SK-N-SH (cell line): ENCODE data around the gene PEX3. TPM values are rescaled to one million over a fixed set of nuclear protein-coding genes. Genes with fewer than 3 reads are reported as not detected.

Experiments used
- CTCF ChIA-PET: fragments of 300-600, 350-600 bp; formaldehyde crosslinking; extraction: SDS; loops from one replicate; lab custom pipeline; 2021; lab: Yijun Ruan, JAX
- POLR2A ChIA-PET: fragments of 350-600 bp; sonication (Branson Sonifier 250); formaldehyde crosslinking; extraction: SDS; loops from one replicate; lab custom pipeline; 2020; ENCODE audit warnings: antibody characterized with exemption, inconsistent platforms; lab: Yijun Ruan, JAX
- DNase-seq: peaks from one replicate; pipeline ENCODE4 v3.0.0; 2012
- H2AFZ ChIP-seq: fragments of 200-600 bp; sonication (generic); 2 replicates; pipeline ENCODE4 v1.8.1; 2016; ENCODE audit warnings: antibody characterized with exemption, mild to moderate bottlenecking, low read depth
- H3F3A ChIP-seq: fragments of 200-600 bp; sonication (generic); replicated peaks from 2 replicates; pipeline ENCODE3; 2016; ENCODE audit warnings: antibody characterized with exemption, mild to moderate bottlenecking; ENCODE audit not compliant: insufficient read depth
- H3K27ac ChIP-seq, 2 experiments: fragments of 200-500 bp in 1 of 2; fragments of 200-600 bp in 1 of 2; sonication (Bioruptor generic) in 1 of 2; sonication (generic), shearing (Covaris generic) in 1 of 2; 2 replicates each; pipeline versions ENCODE4 v1.5.1 to v1.6.1; 2014 to 2016; ENCODE audit warnings: low read depth in 2 of 2, inconsistent platforms in 1 of 2, low read length in 1 of 2, mild to moderate bottlenecking in 1 of 2, mixed read lengths in 1 of 2
- H3K27me3 ChIP-seq: fragments of 200-600 bp; sonication (generic), shearing (Covaris generic); 2 replicates; pipeline ENCODE4 v1.6.1; 2016; ENCODE audit warnings: mixed run types; ENCODE audit not compliant: insufficient read depth
- H3K36me3 ChIP-seq, 2 experiments: fragments of 200-500 bp in 1 of 2; fragments of 200-600 bp in 1 of 2; sonication (Bioruptor generic) in 1 of 2; sonication (generic) in 1 of 2; replicated peaks in 1 of 2; 2 replicates each; pipeline versions ENCODE3 to v1.5.1; 2014 to 2016; ENCODE audit warnings: low read length in 1 of 2, mild to moderate bottlenecking in 1 of 2; ENCODE audit not compliant: insufficient read depth in 2 of 2, control insufficient read depth in 1 of 2
- H3K4me1 ChIP-seq, 2 experiments: fragments of 200-500 bp in 1 of 2; fragments of 200-600 bp in 1 of 2; sonication (Bioruptor generic) in 1 of 2; sonication (generic), shearing (Covaris generic) in 1 of 2; 2 replicates each; pipeline versions ENCODE4 v1.5.1 to v1.6.1; 2014 to 2016; ENCODE audit warnings: low read depth in 1 of 2, low read length in 1 of 2, mixed run types in 1 of 2; ENCODE audit not compliant: insufficient read depth in 2 of 2, control insufficient read depth in 1 of 2
- H3K4me2 ChIP-seq: fragments of 200-600 bp; sonication (generic), shearing (Covaris generic); 2 replicates; pipeline ENCODE4 v1.6.1; 2017; ENCODE audit warnings: mixed run types
- H3K4me3 ChIP-seq, 2 experiments: fragments of 200-500 bp in 1 of 2; fragments of 200-600 bp in 1 of 2; sonication (Bioruptor generic) in 1 of 2; sonication (generic), shearing (Covaris generic) in 1 of 2; 2 replicates each; pipeline versions ENCODE4 v1.5.1 to v1.8.1; 2014 to 2016; ENCODE audit warnings: low read depth in 2 of 2, inconsistent platforms in 1 of 2, low read length in 1 of 2, mild to moderate bottlenecking in 1 of 2, mixed read lengths in 1 of 2, moderate library complexity in 1 of 2
- H3K79me2 ChIP-seq: fragments of 200-600 bp; sonication (generic); 2 replicates; pipeline ENCODE4 v1.8.1; 2017; ENCODE audit warnings: mild to moderate bottlenecking; ENCODE audit not compliant: insufficient read depth
- H3K9ac ChIP-seq: fragments of 200-600 bp; sonication (generic); 2 replicates; pipeline ENCODE4 v1.6.1; 2017; ENCODE audit warnings: mixed run types
- H3K9me2 ChIP-seq: fragments of 200-600 bp; sonication (generic); 2 replicates; pipeline ENCODE4 v1.6.1; 2017; ENCODE audit warnings: mixed run types
- H3K9me3 ChIP-seq: fragments of 200-600 bp; sonication (generic); 2 replicates; pipeline ENCODE4 v1.6.1; 2017; ENCODE audit warnings: mixed run types, mild to moderate bottlenecking, moderate library complexity
- H4K20me1 ChIP-seq: fragments of 200-600 bp; sonication (generic); 2 replicates; pipeline ENCODE4 v1.6.1; 2017; ENCODE audit warnings: mild to moderate bottlenecking, mixed run types; ENCODE audit not compliant: insufficient read depth
- ELF1 ChIP-seq: IDR thresholded peaks from 2 replicates; pipeline ENCODE4 v1.4.0; 2012
- EP300 ChIP-seq, 2 experiments: IDR thresholded peaks; 2 replicates each; pipeline versions ENCODE4 v1.4.0 to v1.6.1; 2012; ENCODE audit warnings: borderline replicate concordance in 1 of 2, low read depth in 1 of 2, low read length in 1 of 2
- MEF2A ChIP-seq: IDR thresholded peaks from 2 replicates; pipeline ENCODE4 v1.4.0; 2012; ENCODE audit warnings: low read depth, borderline replicate concordance
- RAD21 ChIP-seq: IDR thresholded peaks from 2 replicates; pipeline ENCODE4 v1.6.1; 2012; ENCODE audit warnings: mild to moderate bottlenecking, low read length
- SMC3 ChIP-seq: IDR thresholded peaks from 2 replicates; pipeline ENCODE4 v1.6.1; 2012; ENCODE audit warnings: low read depth, low read length, improper control_type of control experiment
- TCF12 ChIP-seq: IDR thresholded peaks from 2 replicates; pipeline ENCODE4 v1.4.0; 2012
- WGBS: methylation state at CpG from one replicate; pipeline ENCODE4 v1.1.6; 2017; ENCODE audit warnings: low lambda C conversion rate; 5-methylcytosine and 5-hydroxymethylcytosine counted together
- polyA plus RNA-seq, 3 experiments: library from polyadenylated mRNA; depleted of rRNA; stranded (reverse); fragments of >200 nt; gene quantifications; 2 replicates each; pipeline ENCODE4 v1.2.3, GENCODE V29; 2012
- TF ChIP-seq, protein P1 (sequence below): IDR thresholded peaks from 2 replicates; pipeline ENCODE4 v1.4.0; 2012; ENCODE audit warnings: low read depth, borderline replicate concordance
- TF ChIP-seq, protein P2 (sequence below): IDR thresholded peaks from 2 replicates; pipeline ENCODE4; 2012
- TF ChIP-seq, protein P3 (sequence below): IDR thresholded peaks from 2 replicates; pipeline ENCODE4 v1.4.0; 2012; ENCODE audit warnings: low read depth
- TF ChIP-seq, protein P4 (sequence below): IDR thresholded peaks from 2 replicates; pipeline ENCODE4 v1.6.1; 2012; ENCODE audit warnings: mild to moderate bottlenecking, low read depth, low read length, moderate library complexity

The PEX3 gene
- polyA plus RNA-seq, 1 of the 3 experiments (the other 2 are of a cell fraction), result 14.1 TPM

DNA sequence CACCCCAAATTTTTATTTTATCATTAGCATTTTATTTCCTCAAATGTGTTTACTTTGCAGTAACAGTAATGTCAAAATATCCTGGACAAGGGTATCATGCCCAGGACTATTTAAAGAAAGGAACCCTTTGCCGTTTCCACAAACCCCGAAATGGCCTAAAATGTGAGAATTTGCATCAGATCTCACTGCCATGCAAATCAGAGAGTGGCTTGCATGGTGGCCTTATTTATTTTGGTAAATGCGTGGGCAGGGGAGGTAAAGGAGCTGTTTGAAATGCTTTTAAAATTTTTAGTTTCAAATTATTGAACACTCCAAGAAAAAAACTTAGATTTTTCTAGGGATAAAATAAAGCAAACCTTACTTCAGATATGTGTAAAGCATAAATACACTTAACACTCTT, 43.9 kb upstream of the PEX3 start:
- H4K20me1 ChIP-seq, result no peaks in the 10 kb centered on the region
- H3K79me2 ChIP-seq, result no peaks in the 10 kb centered on the region
- WGBS, result 97% methylated on average over 3 of the region's 3 CpGs
- H3K9ac ChIP-seq, result no peak overlapping the region
- no peak overlapping the region for H3K27ac ChIP-seq
- no peak overlapping the region for H3K4me3 ChIP-seq
- no peaks in the 10 kb centered on the region for H3K27me3 ChIP-seq
- no peaks in the 10 kb centered on the region for H3K36me3 ChIP-seq
- H3K4me1 ChIP-seq, result no peaks in the 10 kb centered on the region
- DNase-seq, result no peak
- no peak overlapping the region for H2AFZ ChIP-seq
- no peaks in the 10 kb centered on the region for H3K9me3 ChIP-seq
- H3K4me2 ChIP-seq, result no peak overlapping the region
- H3K9me2 ChIP-seq, result no peaks in the 10 kb centered on the region
- H3F3A ChIP-seq, result peaks cover 12% of the 10 kb centered on the region
- POLR2A ChIA-PET, result no interaction called here
- CTCF ChIA-PET, result interaction anchor here (1.2 kb wide), 1 partner anchor 20 kb away, joined by 6 read pairs; no protein-coding TSS in a partner anchor
- TF ChIP-seq SMC3 (no peak), RAD21 (no peak), ELF1 (no peak), TCF12 (no peak), MEF2A (no peak), EP300 (IDR thresholded peaks at IDR 0.05; ENCODE audit: borderline replicate concordance in 1 of 2, low read depth in 1 of 2, low read length in 1 of 2) (no peak)
- TF ChIP-seq, protein P1, sequence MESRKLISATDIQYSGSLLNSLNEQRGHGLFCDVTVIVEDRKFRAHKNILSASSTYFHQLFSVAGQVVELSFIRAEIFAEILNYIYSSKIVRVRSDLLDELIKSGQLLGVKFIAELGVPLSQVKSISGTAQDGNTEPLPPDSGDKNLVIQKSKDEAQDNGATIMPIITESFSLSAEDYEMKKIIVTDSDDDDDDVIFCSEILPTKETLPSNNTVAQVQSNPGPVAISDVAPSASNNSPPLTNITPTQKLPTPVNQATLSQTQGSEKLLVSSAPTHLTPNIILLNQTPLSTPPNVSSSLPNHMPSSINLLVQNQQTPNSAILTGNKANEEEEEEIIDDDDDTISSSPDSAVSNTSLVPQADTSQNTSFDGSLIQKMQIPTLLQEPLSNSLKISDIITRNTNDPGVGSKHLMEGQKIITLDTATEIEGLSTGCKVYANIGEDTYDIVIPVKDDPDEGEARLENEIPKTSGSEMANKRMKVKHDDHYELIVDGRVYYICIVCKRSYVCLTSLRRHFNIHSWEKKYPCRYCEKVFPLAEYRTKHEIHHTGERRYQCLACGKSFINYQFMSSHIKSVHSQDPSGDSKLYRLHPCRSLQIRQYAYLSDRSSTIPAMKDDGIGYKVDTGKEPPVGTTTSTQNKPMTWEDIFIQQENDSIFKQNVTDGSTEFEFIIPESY, result no peak
- TF ChIP-seq, protein P2, sequence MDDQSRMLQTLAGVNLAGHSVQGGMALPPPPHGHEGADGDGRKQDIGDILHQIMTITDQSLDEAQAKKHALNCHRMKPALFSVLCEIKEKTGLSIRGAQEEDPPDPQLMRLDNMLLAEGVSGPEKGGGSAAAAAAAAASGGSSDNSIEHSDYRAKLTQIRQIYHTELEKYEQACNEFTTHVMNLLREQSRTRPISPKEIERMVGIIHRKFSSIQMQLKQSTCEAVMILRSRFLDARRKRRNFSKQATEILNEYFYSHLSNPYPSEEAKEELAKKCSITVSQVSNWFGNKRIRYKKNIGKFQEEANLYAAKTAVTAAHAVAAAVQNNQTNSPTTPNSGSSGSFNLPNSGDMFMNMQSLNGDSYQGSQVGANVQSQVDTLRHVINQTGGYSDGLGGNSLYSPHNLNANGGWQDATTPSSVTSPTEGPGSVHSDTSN, result no peak
- TF ChIP-seq, protein P3, sequence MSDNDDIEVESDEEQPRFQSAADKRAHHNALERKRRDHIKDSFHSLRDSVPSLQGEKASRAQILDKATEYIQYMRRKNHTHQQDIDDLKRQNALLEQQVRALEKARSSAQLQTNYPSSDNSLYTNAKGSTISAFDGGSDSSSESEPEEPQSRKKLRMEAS, result no peak
- TF ChIP-seq, protein P4, sequence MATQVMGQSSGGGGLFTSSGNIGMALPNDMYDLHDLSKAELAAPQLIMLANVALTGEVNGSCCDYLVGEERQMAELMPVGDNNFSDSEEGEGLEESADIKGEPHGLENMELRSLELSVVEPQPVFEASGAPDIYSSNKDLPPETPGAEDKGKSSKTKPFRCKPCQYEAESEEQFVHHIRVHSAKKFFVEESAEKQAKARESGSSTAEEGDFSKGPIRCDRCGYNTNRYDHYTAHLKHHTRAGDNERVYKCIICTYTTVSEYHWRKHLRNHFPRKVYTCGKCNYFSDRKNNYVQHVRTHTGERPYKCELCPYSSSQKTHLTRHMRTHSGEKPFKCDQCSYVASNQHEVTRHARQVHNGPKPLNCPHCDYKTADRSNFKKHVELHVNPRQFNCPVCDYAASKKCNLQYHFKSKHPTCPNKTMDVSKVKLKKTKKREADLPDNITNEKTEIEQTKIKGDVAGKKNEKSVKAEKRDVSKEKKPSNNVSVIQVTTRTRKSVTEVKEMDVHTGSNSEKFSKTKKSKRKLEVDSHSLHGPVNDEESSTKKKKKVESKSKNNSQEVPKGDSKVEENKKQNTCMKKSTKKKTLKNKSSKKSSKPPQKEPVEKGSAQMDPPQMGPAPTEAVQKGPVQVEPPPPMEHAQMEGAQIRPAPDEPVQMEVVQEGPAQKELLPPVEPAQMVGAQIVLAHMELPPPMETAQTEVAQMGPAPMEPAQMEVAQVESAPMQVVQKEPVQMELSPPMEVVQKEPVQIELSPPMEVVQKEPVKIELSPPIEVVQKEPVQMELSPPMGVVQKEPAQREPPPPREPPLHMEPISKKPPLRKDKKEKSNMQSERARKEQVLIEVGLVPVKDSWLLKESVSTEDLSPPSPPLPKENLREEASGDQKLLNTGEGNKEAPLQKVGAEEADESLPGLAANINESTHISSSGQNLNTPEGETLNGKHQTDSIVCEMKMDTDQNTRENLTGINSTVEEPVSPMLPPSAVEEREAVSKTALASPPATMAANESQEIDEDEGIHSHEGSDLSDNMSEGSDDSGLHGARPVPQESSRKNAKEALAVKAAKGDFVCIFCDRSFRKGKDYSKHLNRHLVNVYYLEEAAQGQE, result no peak
